ENCODE measurements around the gene UBE2E2. TPM values are rescaled to one million over a fixed set of nuclear protein-coding genes. Genes with fewer than 3 reads are reported as not detected.

UBE2E2 gene
- total and polyA plus RNA-seq, 2 donors (not counting 1 experiment from before 2014, with no cell fraction given): 16.0 to 45.0 TPM

DNA sequence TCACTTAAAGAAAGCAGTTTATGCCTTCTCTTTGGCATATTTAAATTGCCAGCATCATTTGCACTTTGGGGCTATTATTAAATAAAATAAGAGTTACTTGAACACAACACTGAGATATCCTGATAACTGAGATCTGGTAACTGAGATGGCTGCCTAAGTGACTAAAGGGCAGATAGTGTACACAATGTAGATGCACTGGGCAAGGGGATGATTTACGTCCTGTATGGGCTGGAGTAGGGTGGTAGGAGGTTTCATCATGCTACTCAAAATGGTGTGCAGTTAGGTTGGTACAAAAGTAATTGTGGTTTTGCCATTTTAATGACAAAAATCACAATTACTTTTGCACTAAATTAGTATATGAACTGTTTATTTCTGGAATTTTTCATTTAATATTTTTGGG is 196.1 kb downstream of the UBE2E2 start:
- peaks cover 39% of the 10 kb centered on the region for H3K4me1 Mint-ChIP-seq
- POLR2A ChIA-PET: no interaction called here

DNA sequence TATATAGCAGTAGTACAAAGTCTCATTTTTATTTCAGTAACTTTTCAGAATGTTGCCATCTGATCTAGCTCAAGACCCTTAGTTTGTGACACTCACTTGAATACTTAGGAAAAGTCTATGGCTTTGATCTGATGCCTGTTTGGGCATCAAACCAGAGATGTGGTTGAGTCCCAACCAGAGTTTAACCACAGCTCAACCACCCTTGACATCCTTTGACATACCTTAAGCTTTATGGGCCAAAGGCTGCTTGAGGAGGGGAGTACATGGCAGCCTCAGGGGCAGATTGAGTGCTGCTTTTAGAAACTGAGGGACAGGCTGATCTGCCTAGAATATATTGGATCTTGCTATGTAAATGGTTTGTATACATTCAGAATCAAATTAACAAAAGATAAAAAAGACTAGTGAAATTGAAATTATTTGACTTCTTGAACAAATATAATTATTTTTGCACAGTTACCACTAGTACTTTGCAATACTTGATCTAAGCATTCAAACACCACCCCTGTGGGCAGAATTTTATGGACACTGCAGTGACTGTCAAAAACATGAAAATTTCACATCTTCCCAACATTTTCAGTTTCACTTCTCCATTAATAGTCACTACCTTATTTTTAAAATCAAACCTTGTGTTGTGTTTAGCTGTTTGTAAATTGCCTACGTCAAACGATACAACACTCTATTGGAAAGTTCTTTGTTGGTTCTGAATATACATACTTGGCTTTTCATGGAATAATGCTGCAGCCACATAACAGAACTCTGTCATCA is 199.8 kb downstream of the UBE2E2 start:
- Histone ChIP-seq H3K79me2 (ENCODE audit: control insufficient read depth, insufficient read depth, low read length) (peaks cover 45% of the 10 kb centered on the region), H3K9ac (ENCODE audit: low read length) (no peak overlapping the region), H3K4me1 (ENCODE audit: control insufficient read depth in 2 of 2, insufficient read depth in 2 of 2, low read length in 2 of 2) (peaks cover 25 to 34% of the 10 kb centered on the region in 2 donors), H3K4me2 (replicated peaks; ENCODE audit: low read depth, low read length, poor library complexity, severe bottlenecking) (peak overlapping the region; percentile 31), H3K9me3 (ENCODE audit: control extremely low read depth in 1 of 3, control insufficient read depth in 2 of 3, insufficient read depth in 1 of 3, low read length in 2 of 3) (no peaks in the 10 kb centered on the region), H2AFZ (ENCODE audit: insufficient read depth, low read depth, low read length, poor library complexity, severe bottlenecking) (no peak overlapping the region), H3K27ac (ENCODE audit: low read length in 2 of 2) (no peak overlapping the region), H3K4me3 (ENCODE audit: control extremely low read depth in 1 of 5, extremely low read depth in 1 of 5, insufficient read depth in 1 of 5, low read depth in 2 of 5, low read length in 4 of 5) (no peak overlapping the region), H3K27me3 (replicated peaks in 1 of 4; ENCODE audit: control extremely low read depth in 1 of 4, control insufficient read depth in 3 of 4, insufficient read depth in 4 of 4, low read length in 3 of 4) (no peaks in the 10 kb centered on the region), H3K36me3 (replicated peaks in 1 of 2; ENCODE audit: control extremely low read depth in 1 of 2, control insufficient read depth in 1 of 2, extremely low read depth in 1 of 2, insufficient read depth in 2 of 2, low read length in 1 of 2) (no peaks in the 10 kb centered on the region), H4K20me1 (ENCODE audit: control insufficient read depth, insufficient read depth, low read length, poor library complexity, severe bottlenecking) (peaks cover 14% of the 10 kb centered on the region)
- Mint-ChIP-seq H3K27ac (no peak overlapping the region), H3K27me3 (no peaks in the 10 kb centered on the region), H3K9me3 (ENCODE audit: insufficient read depth) (no peaks in the 10 kb centered on the region), H3K4me3 (peak overlapping the region; percentile 30), H3K4me1 (peaks cover 47% of the 10 kb centered on the region)
- ChIA-PET POLR2A (no interaction called here), CTCF (interaction anchor here (0.6 kb wide), 1 partner anchor 438 kb away, joined by 4 read pairs; no protein-coding TSS in a partner anchor)
- DNase-seq (peak; percentile 32), ATAC-seq (ENCODE audit: low read depth) (no peak)
- TF ChIP-seq, protein P1, sequence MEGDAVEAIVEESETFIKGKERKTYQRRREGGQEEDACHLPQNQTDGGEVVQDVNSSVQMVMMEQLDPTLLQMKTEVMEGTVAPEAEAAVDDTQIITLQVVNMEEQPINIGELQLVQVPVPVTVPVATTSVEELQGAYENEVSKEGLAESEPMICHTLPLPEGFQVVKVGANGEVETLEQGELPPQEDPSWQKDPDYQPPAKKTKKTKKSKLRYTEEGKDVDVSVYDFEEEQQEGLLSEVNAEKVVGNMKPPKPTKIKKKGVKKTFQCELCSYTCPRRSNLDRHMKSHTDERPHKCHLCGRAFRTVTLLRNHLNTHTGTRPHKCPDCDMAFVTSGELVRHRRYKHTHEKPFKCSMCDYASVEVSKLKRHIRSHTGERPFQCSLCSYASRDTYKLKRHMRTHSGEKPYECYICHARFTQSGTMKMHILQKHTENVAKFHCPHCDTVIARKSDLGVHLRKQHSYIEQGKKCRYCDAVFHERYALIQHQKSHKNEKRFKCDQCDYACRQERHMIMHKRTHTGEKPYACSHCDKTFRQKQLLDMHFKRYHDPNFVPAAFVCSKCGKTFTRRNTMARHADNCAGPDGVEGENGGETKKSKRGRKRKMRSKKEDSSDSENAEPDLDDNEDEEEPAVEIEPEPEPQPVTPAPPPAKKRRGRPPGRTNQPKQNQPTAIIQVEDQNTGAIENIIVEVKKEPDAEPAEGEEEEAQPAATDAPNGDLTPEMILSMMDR (IDR thresholded peaks at IDR 0.05): no peak
- no peak for TF ChIP-seq EZH2 (IDR thresholded peaks at IDR 0.05; ENCODE audit: borderline replicate concordance, insufficient read depth, low read depth, low read length, poor library complexity, severe bottlenecking)
- WGBS (ENCODE audit: insufficient coverage): no CpG with 5 or more reads among the region's 2 CpGs
- intact Hi-C loops (cut with micrococcal nuclease): loop anchor here (10.0 kb wide), 1 partner anchor 198 kb away; the partner anchor contains the start of gene UBE2E2

More for the DNA sequence above, 196.1 kb downstream of the UBE2E2 start:
- Histone ChIP-seq H3K27ac (ENCODE audit: low read length in 2 of 2) (no peak overlapping the region), H3K9me3 (ENCODE audit: control extremely low read depth in 1 of 3, control insufficient read depth in 2 of 3, insufficient read depth in 1 of 3, low read length in 2 of 3) (no peaks in the 10 kb centered on the region), H3K4me2 (replicated peaks; ENCODE audit: low read depth, low read length, poor library complexity, severe bottlenecking) (no peak overlapping the region), H4K20me1 (ENCODE audit: control insufficient read depth, insufficient read depth, low read length, poor library complexity, severe bottlenecking) (no peaks in the 10 kb centered on the region), H3K4me3 (ENCODE audit: control extremely low read depth in 1 of 5, extremely low read depth in 1 of 5, insufficient read depth in 1 of 5, low read depth in 2 of 5, low read length in 4 of 5) (no peak overlapping the region), H3K4me1 (ENCODE audit: control insufficient read depth in 2 of 2, insufficient read depth in 2 of 2, low read length in 2 of 2) (peaks cover 21 to 28% of the 10 kb centered on the region in 2 donors), H3K36me3 (replicated peaks in 1 of 2; ENCODE audit: control extremely low read depth in 1 of 2, control insufficient read depth in 1 of 2, extremely low read depth in 1 of 2, insufficient read depth in 2 of 2, low read length in 1 of 2) (no peaks in the 10 kb centered on the region), H3K27me3 (replicated peaks in 1 of 4; ENCODE audit: control extremely low read depth in 1 of 4, control insufficient read depth in 3 of 4, insufficient read depth in 4 of 4, low read length in 3 of 4) (no peaks in the 10 kb centered on the region), H3K9ac (ENCODE audit: low read length) (no peak overlapping the region), H2AFZ (ENCODE audit: insufficient read depth, low read depth, low read length, poor library complexity, severe bottlenecking) (no peak overlapping the region), H3K79me2 (ENCODE audit: control insufficient read depth, insufficient read depth, low read length) (peaks cover 31% of the 10 kb centered on the region)
- H3K4me3 Mint-ChIP-seq: no peak overlapping the region
- DNase-seq (no peak), ATAC-seq (ENCODE audit: low read depth) (no peak)
- H3K27ac Mint-ChIP-seq: no peak overlapping the region
- no peaks in the 10 kb centered on the region for H3K9me3 Mint-ChIP-seq (ENCODE audit: insufficient read depth)
- CTCF ChIA-PET: no interaction called here
- no peak for TF ChIP-seq EZH2 (IDR thresholded peaks at IDR 0.05; ENCODE audit: borderline replicate concordance, insufficient read depth, low read depth, low read length, poor library complexity, severe bottlenecking)
- TF ChIP-seq, protein P1 (IDR thresholded peaks at IDR 0.05): no peak
- no CpG with 5 or more reads among the region's 1 CpG for WGBS (ENCODE audit: insufficient coverage)
- H3K27me3 Mint-ChIP-seq: no peaks in the 10 kb centered on the region
- intact Hi-C loops (cut with micrococcal nuclease): no loop called here

Data from B cell (primary cell).